ENCODE measurements around the gene CDC14B.

CDC14B gene

DNA sequence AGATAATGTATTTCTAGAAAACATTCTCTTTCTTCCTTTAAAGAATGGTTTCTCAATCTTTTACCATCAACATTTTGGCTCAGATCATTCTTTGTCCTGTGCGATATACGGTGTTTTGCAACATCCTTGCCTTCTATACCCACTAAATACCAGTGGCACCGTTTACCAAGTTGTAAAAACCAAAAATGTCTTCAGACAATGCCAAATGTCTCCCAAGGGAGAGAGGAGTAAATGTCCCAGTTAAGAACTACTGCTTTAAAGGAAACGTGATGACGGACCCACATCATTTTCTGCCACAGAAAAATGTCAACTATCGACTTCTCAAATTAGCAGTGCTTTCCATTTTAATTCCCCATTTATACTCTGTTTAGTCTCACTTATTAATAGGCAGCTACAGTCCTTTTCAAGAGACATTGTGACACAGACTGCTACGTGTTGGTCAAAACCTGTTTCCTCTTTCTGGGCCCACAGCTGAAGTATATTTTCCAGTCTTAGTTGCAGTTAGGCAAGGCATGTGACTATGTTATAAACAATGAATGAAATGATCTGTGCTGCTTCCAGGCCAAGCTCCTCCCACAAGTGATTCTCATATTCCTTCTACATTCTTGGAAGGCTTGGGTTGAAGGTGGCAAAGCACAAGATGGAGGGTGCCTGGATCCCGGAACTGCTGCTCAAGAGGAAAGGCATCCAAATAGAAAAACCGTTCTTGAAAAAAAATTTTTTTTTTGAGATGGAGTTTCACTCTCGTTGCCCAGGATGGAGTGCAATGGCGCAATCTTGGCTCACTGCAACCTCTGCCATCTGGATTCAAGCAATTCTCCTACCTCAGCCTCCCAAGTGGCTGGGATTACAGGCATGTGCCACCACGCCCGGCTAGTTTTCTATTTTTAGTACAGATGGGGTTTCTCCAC, 26.7 kb upstream of the CDC14B start:
- no peaks in the 10 kb centered on the region for H4K20me1 ChIP-seq (ENCODE audit: insufficient read depth, low read length, poor library complexity, severe bottlenecking)
- no peak overlapping the region for H3K9ac ChIP-seq (ENCODE audit: low read depth, low read length, poor library complexity, severe bottlenecking)
- H2AFZ ChIP-seq (ENCODE audit: low read length): no peak overlapping the region
- no peaks in the 10 kb centered on the region for H3K79me2 ChIP-seq (ENCODE audit: insufficient read depth, low read length)
- TF ChIP-seq, protein P1, sequence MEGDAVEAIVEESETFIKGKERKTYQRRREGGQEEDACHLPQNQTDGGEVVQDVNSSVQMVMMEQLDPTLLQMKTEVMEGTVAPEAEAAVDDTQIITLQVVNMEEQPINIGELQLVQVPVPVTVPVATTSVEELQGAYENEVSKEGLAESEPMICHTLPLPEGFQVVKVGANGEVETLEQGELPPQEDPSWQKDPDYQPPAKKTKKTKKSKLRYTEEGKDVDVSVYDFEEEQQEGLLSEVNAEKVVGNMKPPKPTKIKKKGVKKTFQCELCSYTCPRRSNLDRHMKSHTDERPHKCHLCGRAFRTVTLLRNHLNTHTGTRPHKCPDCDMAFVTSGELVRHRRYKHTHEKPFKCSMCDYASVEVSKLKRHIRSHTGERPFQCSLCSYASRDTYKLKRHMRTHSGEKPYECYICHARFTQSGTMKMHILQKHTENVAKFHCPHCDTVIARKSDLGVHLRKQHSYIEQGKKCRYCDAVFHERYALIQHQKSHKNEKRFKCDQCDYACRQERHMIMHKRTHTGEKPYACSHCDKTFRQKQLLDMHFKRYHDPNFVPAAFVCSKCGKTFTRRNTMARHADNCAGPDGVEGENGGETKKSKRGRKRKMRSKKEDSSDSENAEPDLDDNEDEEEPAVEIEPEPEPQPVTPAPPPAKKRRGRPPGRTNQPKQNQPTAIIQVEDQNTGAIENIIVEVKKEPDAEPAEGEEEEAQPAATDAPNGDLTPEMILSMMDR (conservative IDR thresholded peaks at IDR 0.05; ENCODE audit: low read length): no peak
- no peak for TF ChIP-seq EZH2phosphoT487 (IDR thresholded peaks at IDR 0.05; ENCODE audit: borderline replicate concordance)
- no peaks in the 10 kb centered on the region for H3K36me3 ChIP-seq (ENCODE audit: insufficient read depth, low read length)
- H3K27me3 ChIP-seq (ENCODE audit: insufficient read depth, low read length, poor library complexity, severe bottlenecking): no peaks in the 10 kb centered on the region
- H3F3A ChIP-seq (ENCODE audit: low read depth): no peaks in the 10 kb centered on the region
- H3K4me2 ChIP-seq (ENCODE audit: low read depth, low read length, poor library complexity, severe bottlenecking): no peak overlapping the region
- H3K9me3 ChIP-seq (ENCODE audit: insufficient read depth, low read depth, low read length): no peaks in the 10 kb centered on the region
- H3K4me1 ChIP-seq (ENCODE audit: insufficient read depth, low read length, poor library complexity, severe bottlenecking): no peaks in the 10 kb centered on the region
- no peaks in the 10 kb centered on the region for H3K9me2 ChIP-seq (replicated peaks; ENCODE audit: low read depth, low read length)
- no peak overlapping the region for H3K4me3 ChIP-seq (ENCODE audit: low read length, poor library complexity, severe bottlenecking)

DNA sequence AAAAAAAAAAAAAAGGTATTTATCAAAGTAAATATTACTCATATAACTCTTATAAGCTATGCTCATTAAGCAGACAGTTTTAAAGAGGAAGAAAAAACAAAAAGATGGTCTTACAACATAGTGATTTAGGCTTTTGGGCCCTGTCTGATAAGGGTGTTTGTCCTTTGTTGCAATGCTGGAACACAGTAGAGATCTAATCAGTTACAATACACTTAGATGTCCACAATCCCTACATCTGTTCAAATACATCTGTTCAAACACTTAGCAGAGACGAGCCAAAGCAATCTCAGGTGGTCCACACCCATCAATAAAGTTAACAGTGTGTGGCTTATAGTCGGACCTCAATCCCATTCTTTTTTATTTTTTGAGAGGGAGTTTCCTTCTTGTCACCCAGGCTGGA, 24.5 kb upstream of the CDC14B start:
- H3K9me2 ChIP-seq (replicated peaks; ENCODE audit: low read depth, low read length): no peaks in the 10 kb centered on the region
- no peaks in the 10 kb centered on the region for H4K20me1 ChIP-seq (ENCODE audit: insufficient read depth, low read length, poor library complexity, severe bottlenecking)
- H3K9me3 ChIP-seq (ENCODE audit: insufficient read depth, low read depth, low read length): no peaks in the 10 kb centered on the region
- no peak overlapping the region for H3K9ac ChIP-seq (ENCODE audit: low read depth, low read length, poor library complexity, severe bottlenecking)
- TF ChIP-seq, protein P1 (conservative IDR thresholded peaks at IDR 0.05; ENCODE audit: low read length): no peak
- TF ChIP-seq EZH2phosphoT487 (IDR thresholded peaks at IDR 0.05; ENCODE audit: borderline replicate concordance): no peak
- no peaks in the 10 kb centered on the region for H3F3A ChIP-seq (ENCODE audit: low read depth)
- no peak overlapping the region for H3K4me2 ChIP-seq (ENCODE audit: low read depth, low read length, poor library complexity, severe bottlenecking)
- no peak overlapping the region for H2AFZ ChIP-seq (ENCODE audit: low read length)
- H3K4me3 ChIP-seq (ENCODE audit: low read length, poor library complexity, severe bottlenecking): no peak overlapping the region
- H3K79me2 ChIP-seq (ENCODE audit: insufficient read depth, low read length): no peaks in the 10 kb centered on the region
- no peaks in the 10 kb centered on the region for H3K4me1 ChIP-seq (ENCODE audit: insufficient read depth, low read length, poor library complexity, severe bottlenecking)
- no peaks in the 10 kb centered on the region for H3K36me3 ChIP-seq (ENCODE audit: insufficient read depth, low read length)
- H3K27me3 ChIP-seq (ENCODE audit: insufficient read depth, low read length, poor library complexity, severe bottlenecking): no peaks in the 10 kb centered on the region

DNA sequence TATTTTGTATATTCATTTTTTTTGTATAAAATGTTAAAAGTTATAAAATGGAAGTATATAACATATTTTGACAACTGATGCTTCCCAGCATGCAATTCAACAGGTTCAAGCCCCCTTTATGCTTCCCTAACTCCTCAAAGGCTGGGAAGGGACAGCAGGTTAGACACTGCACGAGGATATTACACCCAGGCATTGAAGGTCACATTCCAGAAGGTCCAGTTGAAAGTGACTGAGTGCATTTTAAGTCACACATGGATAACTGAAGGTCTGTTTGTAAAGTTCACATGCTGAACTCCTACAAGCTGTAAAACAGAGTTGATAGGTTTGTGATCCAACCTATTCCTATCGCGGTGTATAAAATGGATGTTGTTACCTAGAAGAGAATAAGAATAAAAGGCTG, 21.9 kb upstream of the CDC14B start:
- Histone ChIP-seq H3K36me3 (ENCODE audit: insufficient read depth, low read length) (no peaks in the 10 kb centered on the region), H3K9me2 (replicated peaks; ENCODE audit: low read depth, low read length) (no peaks in the 10 kb centered on the region), H3K4me1 (ENCODE audit: insufficient read depth, low read length, poor library complexity, severe bottlenecking) (no peaks in the 10 kb centered on the region), H3K79me2 (ENCODE audit: insufficient read depth, low read length) (no peaks in the 10 kb centered on the region), H3K9ac (ENCODE audit: low read depth, low read length, poor library complexity, severe bottlenecking) (no peak overlapping the region), H3K4me3 (ENCODE audit: low read length, poor library complexity, severe bottlenecking) (no peak overlapping the region), H3F3A (ENCODE audit: low read depth) (no peaks in the 10 kb centered on the region), H3K27me3 (ENCODE audit: insufficient read depth, low read length, poor library complexity, severe bottlenecking) (no peaks in the 10 kb centered on the region), H3K9me3 (ENCODE audit: insufficient read depth, low read depth, low read length) (no peaks in the 10 kb centered on the region), H4K20me1 (ENCODE audit: insufficient read depth, low read length, poor library complexity, severe bottlenecking) (no peaks in the 10 kb centered on the region), H2AFZ (ENCODE audit: low read length) (no peak overlapping the region), H3K4me2 (ENCODE audit: low read depth, low read length, poor library complexity, severe bottlenecking) (no peak overlapping the region)
- no peak for TF ChIP-seq EZH2phosphoT487 (IDR thresholded peaks at IDR 0.05; ENCODE audit: borderline replicate concordance)
- TF ChIP-seq, protein P1 (conservative IDR thresholded peaks at IDR 0.05; ENCODE audit: low read length): no peak

Measured in Loucy (cell line).